Measurements from ENCODE around the gene RNF5. TPM values are rescaled to one million over a fixed set of nuclear protein-coding genes. Genes with fewer than 3 reads are reported as not detected.

RNF5 gene
- total and polyA plus RNA-seq, 9 of the 15 experiments (the other 6 are each of a cell fraction or from before 2014, with no cell fraction given): 62.2 to 245 (median 129) TPM

- peak; percentile 98 for TF ChIP-seq PKNOX1 (IDR thresholded peaks at IDR 0.05)
- no peak for TF ChIP-seq NR1H2 (CRISPR knock-in tag; IDR thresholded peaks at IDR 0.05)
- TF ChIP-seq RBM39 (optimal IDR thresholded peaks at IDR 0.05; ENCODE audit: low read depth, low read length): no peak
- no peak for TF ChIP-seq GTF2F1 (IDR thresholded peaks at IDR 0.05; ENCODE audit: low read depth, low read length)
- TF ChIP-seq ZC3H8 (IDR thresholded peaks at IDR 0.05): no peak
- TF ChIP-seq ARID4B (CRISPR knock-in tag; IDR thresholded peaks at IDR 0.05): no peak
- TF ChIP-seq SIN3A (IDR thresholded peaks at IDR 0.05; ENCODE audit: borderline replicate concordance in 2 of 2, control insufficient read depth in 1 of 2, low read depth in 2 of 2, low read length in 2 of 2): no peak
- no peak for TF ChIP-seq STAT5B (CRISPR knock-in tag; IDR thresholded peaks at IDR 0.05)
- peak; percentile 83 for TF ChIP-seq CREM (IDR thresholded peaks at IDR 0.05; ENCODE audit: low read depth)
- peak; percentile 69; the same call in 1 of the 2 replicates for TF ChIP-seq PYGO2 (tag; IDR thresholded peaks at IDR 0.05)
- peak; percentile 75 for TF ChIP-seq L3MBTL2 (IDR thresholded peaks at IDR 0.05)
- TF ChIP-seq XRCC3 (IDR thresholded peaks at IDR 0.05): no peak
- TF ChIP-seq TSC22D4 (tag; IDR thresholded peaks at IDR 0.05): no peak
- TF ChIP-seq MLX (CRISPR knock-in tag; conservative IDR thresholded peaks at IDR 0.05): no peak
- no peak; the same call in 1 of the 2 replicates for TF ChIP-seq TFE3 (CRISPR knock-in tag; IDR thresholded peaks at IDR 0.05)
- no peak for TF ChIP-seq BCLAF1 (IDR thresholded peaks at IDR 0.05; ENCODE audit: borderline replicate concordance in 1 of 2, control insufficient read depth in 1 of 2, low read depth in 2 of 2, low read length in 1 of 2)
- no peak for TF ChIP-seq RBM22 (IDR thresholded peaks at IDR 0.05; ENCODE audit: low read depth, low read length, poor library complexity, severe bottlenecking)
Observed at GRCh38 chr6:32167761-32168262, 10.4 kb upstream of the RNF5 start (continued).

Data from K562 (cell line).